GM21529 (cell line): ENCODE measurements around the gene RASA1.
"Not testable (repeated sequence)": the region's sequence is repeated elsewhere in the genome, so short reads cannot be mapped to it uniquely, and the experiment has no call there.

Source experiments
- ATAC-seq: cut with Tn5 transposase; IDR thresholded peaks from one replicate; pipeline ENCODE4 v1.9.1; 2021; ENCODE audit not compliant: unreplicated experiment

The RASA1 gene

DNA sequence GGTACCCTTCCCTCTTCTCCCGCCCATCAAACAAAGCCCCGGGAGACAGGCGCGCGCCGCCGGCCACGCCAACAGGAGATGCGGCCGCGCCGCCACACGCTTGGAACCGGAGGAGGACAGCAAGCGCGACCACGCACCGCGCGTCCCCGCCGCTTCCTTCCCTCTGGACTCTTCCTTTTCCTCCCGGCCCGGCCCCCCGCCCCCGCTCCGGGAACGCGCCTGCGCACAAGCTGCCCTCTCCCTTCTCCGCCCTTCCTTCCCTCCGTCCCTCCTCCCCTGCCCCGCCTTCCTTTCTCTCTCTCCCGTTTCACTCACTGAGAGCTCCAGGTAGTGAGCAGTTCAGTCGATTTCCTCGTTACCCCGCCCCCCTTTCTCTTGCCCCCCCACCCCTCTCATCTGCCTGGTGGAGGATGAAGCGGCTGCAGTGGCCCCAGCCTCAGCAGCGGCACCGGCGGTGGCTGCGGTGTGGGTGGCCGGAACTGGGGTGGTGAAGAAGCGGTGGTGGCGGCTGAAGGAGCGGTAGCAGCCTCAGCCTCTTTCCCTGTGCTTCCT, at the start of gene RASA1:
Gene RASA1, plus strand, starts transcription at position 310 of the 552 bp plus-strand sequence. CDS start 569 bp downstream, outside the sequence.
- ATAC-seq = peak; percentile 60

DNA sequence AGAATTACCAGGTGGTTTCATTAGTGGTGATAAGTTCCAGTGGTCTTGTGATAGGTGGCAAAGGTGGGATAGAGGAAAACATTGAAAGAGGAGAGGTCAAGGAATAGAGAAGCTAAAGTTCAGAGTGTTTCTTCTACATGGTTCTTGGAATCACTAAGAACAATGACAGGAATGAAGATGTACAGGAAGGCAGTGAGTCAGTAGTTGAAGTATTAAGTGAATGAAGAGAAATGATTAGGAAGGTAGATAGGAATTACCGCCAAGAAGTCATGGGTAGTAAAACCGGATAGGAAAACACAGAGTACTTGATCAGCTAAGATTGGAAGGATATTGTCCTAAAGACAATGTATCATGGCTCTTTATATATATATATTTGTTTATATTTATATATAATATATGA, 37.9 kb upstream of the RASA1 start:
- ATAC-seq = no peak

DNA sequence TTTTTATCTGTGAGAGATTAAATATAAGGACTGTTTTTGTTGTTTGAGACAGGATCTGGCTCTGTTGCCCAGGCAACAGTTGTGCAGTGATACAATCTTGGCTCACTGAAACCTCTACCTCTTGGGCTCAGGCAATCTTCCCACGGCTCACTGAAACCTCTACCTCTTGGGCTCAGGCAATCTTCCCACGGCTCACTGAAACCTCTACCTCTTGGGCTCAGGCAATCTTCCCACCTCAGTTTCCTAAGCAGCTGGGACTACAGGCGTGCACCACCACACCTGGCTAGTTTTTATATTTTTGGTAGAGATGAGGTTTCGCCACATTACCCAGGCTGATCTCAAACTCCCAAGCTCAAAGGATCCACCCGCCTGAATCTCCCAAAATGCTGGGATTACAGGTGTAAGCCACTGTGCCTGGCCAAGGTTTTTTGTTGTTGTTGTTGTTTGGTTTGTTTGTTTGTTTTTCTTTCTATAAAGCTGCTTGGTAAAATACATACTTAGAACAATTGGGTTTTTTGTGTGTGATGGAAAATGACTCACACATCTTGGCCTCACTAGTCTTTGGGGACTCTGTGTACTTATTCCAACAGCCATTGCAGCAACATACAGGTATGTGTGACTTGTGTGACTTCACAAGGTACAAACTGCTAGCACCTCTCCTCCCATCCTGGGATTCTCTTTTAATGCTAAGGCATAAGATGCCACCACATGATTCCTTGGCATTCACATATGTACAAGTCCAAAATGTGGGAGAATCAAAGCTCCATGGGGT, 36.5 kb upstream of the RASA1 start:
- ATAC-seq = peak; percentile 94

DNA sequence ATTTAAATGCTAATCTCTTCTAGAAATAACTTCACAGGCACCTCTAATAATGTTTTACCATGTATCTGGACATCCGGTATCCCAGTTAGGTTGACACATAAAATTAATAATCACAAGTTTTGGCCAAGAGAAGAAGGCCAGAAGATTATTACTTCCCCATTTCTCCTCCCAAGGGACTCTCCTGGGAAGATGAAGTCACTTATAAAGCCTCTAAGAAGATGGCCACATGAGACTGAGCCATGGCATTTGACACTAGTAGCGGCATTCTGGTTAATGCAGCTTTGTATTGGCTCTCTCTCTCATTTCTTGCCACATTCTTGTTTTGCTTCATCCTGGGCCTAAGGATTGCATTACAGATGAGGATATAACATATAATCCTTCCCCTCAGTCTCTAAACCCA, 34.5 kb upstream of the RASA1 start:
- ATAC-seq = no peak

DNA sequence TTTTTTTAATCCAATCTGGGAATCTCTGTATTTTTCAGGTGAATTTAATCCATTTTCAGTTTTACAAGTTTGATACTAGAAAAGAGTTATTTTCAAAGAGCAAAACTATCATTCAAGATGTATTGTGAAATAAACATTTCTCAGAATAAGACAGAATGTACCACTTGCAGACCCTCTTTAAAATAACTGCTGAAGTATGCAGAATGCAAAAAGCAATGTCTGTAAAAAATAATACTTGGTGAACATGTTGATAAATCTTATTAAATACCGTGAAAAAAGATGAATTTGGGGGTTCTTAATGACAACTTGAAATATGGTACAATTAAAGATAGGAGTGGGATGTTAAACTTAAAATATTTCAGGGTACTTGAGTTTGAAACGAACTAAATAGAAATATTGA, 26.1 kb upstream of the RASA1 start:
- ATAC-seq = no peak

DNA sequence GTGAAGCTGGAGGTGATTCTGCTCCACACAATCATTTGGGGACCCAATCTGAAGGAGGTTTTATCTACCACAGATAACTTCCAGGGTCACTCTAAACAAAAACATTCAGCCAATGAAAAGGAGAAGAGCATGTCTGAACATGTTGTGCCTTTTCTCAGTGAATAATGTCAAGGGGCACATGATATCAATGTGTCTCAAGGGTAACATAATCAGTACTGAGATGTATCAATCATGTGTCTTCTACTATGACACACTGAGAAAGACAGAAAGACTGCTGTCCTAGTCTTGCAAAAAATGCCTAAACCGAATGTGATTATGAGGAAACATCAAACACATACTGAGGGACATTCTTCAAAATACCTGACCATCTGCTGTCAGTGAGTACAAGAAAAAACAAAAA, 25.4 kb upstream of the RASA1 start:
- no peak for ATAC-seq

DNA sequence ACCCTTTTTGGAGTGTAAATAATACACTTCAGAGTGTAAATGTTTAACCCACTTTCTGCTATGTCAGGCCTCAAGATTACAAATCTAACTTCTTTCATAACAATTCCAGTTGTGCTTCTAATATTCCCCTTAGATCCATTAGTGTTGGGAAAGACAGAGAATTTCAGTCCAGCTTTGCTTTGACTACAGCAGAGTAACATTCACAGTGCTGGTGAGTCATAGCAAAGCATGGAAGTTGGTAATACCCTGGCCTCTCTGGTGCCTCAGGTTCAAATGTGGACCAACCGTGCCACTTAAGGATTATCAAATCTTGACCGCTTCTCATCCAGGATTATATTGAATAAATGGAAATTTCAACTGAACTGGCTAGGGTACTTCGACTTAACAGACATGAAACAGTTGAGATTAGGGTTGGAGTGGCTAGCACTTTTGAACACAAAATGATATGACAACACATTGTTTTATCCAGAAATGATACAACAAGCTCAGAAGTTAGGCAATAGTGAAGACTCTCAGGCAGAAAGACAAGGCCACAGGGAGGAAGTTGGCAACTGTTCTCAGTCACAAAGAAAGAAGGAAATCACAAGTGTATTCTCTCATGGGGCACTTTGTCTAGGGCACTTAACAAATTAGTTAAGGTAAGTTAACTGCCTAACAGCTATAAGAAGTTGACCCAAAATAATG, 24.4 kb upstream of the RASA1 start:
- no peak for ATAC-seq

DNA sequence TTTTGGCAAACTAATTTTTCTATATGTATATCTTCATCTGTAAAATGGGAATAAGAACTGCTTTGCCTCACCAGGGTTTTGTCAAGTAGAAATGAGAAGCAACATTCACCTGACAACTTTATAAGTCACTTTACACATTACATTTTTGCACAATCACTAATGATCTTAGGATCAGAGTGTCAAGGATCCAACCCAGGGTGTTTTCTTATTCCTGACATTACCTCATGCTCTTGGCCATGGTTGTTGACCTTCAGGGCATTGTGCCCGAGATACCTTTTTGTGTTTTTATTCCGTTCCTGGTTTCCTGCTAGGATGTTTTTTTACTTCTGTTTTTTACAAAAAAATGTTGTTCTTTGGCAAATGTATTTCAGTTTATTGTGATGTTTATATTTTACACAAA, 22.2 kb upstream of the RASA1 start:
- no peak for ATAC-seq

DNA sequence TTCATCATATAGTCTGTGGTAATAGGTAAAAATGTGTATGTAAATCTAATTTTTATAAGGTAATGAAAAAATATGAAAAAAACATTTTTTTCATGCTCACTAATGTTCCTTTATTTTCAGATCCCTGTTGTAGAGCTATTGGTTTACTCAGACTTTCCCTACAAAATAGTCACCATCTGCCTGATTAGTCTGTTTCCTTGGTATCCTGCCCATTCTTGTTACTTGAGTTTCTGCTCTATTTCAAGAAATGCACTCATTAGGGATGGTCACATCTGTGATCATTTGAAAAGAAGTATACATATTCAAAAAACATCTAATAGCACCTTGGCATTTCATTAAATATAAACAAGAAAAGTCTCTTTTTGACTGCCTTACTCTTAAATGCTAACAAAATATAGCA, 21.6 kb upstream of the RASA1 start:
- no peak for ATAC-seq

DNA sequence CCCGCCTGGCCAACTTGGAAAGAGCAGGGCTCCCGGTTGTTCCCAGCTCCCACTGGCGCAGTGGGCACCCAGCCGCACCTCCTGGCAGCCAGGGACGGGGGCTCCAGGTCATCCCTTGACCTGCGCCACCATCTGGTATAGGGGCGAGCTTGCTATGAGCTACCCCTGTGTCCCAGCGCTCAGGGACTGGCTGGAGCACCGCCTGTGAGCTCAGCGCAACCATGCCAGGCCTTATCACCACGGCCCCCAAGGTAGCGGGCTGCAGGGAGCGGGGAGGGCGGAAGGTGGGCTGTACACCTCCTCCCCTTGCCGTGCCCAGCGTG, 15.4 kb upstream of the RASA1 start:
- no peak for ATAC-seq

DNA sequence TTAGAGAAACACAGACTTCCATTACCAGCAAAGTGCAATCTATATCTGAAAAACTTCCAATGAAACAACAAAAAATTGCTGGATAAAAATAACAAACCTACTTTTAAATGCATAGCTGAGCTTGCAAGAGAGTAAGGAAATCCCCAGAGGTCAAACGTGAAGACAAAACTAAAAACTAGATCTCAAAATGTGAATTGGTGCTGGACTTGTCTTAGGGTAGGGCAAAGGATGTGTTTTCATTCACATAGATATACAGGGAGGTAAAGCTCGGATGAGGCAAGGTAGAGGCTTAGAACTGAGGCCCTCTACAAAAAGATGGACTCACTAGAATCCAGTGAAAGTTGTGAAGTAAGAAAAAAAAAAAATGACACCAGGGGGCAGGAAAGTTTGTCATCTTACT, 13.6 kb upstream of the RASA1 start:
- no peak for ATAC-seq

DNA sequence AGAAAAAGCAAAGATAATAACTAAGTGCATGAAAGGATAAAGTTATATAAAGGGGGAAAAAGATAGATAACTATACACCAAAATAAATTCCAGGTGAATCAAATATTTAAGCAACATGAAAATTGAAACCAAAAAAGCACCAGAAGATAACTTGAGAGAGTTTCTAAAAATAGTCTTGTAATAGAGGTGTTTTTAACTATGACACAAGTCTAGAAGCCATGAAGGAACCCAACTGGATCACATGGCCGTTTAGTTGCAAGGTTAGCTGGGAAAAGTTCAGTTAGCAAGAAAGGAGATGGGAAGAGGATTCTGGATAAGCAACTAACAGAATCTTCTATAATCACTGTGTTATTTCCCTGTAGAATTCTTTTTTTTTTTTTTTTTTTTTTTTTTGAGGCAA, 9.2 kb upstream of the RASA1 start:
- no peak for ATAC-seq

DNA sequence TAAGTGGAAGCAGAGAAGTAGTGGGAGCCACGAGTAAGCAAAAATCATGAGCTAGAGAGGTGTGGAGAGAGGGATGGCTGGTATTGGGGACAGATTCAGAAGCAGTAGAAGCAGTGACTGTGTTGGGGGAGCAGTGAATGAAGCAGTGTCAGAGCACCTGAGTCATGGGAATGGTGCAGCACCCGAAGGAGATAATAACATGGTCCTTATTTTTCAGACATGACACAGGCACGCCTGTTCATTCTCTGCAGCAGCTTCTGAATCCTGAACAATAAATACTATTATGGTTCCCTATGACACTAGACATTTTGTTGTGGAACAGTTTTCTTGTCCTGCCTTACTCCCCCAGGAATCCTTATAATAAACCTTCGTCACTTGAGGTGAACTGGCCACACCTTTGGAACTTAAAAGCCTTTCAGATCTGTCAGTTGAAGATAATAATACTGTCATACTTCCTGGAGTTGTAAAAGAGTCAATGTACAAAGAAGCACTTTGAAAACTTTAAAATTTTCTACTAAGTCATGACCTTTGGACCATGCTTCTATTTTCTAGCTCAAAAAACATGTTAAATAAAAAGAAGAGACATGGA, 7.0 kb upstream of the RASA1 start:
- no peak for ATAC-seq

DNA sequence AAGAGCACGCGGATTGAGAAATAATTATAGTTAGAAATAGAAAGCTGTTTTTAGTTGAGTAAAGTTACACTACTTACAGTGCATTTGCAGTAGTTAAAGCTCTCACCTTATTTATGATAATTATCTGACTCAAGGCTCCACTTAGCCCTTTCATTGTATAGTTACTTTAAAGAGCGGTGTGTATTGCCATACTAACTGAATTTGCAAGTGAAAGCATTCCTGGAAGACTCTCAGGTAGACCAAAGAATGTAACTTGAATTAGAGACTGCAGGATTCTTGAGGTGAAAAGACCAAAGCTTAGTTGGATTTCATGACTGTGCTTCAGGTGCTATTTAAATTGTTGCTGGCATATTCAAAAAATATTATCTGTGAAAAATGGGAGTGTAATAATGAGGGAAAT, 4.2 kb upstream of the RASA1 start:
- no peak for ATAC-seq

DNA sequence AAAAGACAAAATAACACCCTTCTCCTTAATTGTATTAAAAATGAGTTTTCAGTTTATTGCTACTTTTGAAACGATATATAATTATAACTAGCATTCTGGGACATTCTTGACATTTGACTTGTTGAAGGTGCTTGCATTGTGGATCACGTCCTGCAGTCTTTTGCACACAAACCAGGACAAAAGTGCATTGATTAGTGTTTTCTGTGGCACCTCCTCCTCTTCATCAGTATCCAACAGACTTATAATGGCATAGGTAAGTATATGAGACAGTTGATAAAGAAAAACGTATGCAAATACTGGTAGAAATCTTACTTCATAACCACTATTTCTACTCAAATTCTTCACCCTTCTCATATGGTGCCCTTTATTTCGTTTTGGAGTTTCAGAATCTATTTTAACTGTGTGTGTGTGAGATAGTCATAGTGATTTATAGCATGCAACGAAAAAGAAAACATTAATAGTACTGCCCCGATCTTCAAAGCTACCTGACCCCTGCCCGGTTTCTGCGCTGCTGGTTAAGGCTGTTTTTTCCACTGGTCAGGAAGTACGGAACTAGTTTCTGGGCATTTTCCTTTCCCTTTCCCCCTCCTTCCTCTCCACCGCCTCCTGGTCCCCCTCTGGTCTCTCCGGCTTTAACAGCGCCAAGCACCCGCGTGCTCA, 639 bp upstream of the RASA1 start:
- ATAC-seq = peak; percentile 25

DNA sequence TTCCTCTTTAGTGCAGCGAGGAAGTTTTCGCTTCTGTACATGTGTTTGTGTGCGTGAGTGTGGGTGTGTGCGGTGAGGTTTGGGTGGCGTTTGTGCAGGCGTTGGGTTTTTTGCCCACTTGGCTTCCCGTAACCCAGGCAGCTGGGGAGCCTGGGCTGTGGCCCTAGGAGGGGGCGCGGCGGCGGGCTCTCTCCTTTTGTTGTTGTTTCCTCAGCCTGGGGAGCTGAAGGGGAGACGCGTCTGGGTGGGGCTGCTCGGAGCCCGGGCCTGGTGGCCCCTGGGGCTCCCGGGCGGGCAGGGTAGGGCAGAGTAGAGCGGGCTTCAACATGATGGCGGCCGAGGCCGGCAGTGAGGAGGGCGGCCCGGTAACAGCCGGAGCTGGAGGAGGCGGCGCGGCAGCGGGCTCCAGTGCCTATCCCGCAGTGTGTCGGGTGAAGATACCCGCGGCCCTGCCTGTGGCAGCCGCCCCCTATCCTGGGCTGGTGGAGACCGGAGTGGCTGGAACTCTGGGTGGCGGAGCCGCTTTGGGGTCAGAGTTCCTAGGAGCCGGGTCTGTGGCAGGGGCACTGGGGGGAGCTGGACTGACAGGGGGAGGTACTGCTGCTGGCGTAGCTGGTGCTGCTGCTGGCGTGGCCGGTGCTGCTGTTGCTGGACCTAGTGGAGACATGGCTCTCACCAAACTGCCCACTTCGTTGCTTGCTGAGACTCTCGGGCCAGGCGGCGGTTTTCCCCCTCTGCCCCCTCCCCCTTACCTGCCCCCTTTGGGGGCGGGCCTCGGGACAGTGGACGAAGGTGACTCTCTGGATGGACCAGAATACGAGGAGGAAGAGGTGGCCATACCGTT, 665 bp downstream of the RASA1 start:
- peak; percentile 51 for ATAC-seq

DNA sequence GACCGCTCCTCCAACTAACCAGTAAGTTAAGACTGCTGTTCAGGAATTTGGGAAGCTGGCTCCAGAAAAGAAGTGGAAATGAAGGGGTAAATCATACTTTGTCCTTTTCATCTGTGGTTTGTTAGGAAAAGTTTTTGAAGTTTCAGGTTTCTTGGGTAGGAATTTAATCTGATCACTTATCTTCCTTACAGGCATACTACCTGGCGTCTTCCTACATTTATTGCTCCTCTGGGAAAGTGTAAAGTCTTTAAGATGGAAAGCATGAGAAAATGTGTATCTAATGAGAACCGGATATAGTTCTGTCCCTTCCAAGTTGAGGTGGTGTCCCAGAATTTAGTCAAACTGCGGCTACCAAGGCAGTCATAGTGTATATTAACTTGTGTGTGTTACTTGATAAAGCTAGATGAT, 1.3 kb downstream of the RASA1 start:
- ATAC-seq = no peak

DNA sequence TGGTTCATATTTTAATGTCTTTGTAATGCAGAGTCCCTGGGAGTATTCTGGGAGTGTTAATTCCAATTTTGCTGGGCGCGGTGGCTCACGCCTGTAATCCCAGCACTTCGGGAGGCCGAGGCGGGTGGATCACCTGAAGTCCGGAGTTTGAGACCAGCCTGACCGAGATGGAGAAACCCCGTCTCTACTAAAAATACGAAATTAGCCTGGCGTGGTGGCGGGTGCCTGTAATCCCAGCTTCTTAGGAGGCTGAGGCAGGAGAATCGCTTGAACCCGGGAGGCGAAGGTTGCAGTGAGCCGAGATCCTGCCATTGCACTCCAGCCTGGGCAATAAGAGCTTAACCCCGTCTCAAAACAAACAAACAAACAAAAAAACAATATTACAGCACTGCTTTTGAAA, 3.2 kb downstream of the RASA1 start:
- not testable (repeated sequence) for ATAC-seq

DNA sequence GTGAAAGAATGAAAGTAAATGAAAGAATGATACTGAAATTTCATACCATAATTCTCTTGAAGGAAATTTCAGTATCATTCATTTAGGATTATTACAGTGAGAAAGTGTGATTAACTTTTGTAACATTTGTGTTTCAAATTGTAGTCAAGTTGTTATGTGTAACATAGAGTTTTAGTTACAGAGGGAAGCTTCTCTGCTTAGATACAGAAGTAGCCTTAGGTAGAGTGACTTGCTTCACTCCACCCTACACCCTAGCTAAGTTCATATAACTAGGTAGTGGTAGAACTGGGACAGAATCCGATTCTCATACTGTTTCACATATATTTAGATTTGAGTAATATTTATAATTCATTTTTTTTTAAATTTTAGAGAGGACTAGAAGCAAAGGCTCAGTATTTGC, 9.0 kb downstream of the RASA1 start:
- no peak for ATAC-seq

DNA sequence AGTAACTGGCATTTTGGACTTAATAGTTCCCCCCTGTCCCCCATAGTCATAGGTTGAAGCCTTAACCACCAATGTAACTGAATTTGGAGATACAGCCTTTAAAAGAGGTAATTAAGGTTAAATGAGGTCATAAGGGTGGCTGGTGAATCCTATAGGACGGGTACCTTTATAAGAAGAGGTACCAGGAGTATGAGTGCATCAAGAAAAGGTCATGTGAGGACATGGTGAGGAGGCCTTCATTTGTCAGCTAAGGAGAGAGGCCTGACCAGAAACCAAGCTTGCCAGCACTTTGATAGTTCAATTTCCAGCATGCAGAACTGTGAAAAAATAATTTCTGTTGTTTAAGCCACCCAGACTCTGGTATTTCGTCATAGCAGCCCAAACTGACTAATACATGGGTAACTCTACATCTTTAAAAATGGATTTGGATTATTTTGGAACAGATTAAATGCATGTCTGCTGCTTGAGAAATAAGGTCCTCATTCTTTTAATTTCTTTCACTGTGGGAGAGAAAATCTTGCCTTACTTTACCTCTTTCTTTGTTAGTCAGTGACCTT, 9.7 kb downstream of the RASA1 start:
- ATAC-seq = no peak
